ENCODE results near the gene SPIB. TPM values are rescaled to one million over a fixed set of nuclear protein-coding genes. Genes with fewer than 3 reads are reported as not detected.
"Not testable (repeated sequence)": the region's sequence is repeated elsewhere in the genome, so short reads cannot be mapped to it uniquely, and the experiment has no call there.

The SPIB gene
- 0.10 TPM in 2 replicates for total RNA-seq (2014; rRNA removed; shearing (Covaris generic))

GRCh38 chr19:50418176-50419021 lies at the start of gene SPIB:
SPIB (plus strand) TSS chr19:50418938; CDS start chr19:50418963, 25 bp downstream.
- DNase-seq (ENCODE audit: low spot score): no peak

- no peak for DNase-seq (ENCODE audit: low spot score)
These were observed 46.7 kb upstream of the SPIB start for GRCh38 chr19:50371914-50372475.

GRCh38 chr19:50376166-50377050 lies 42.3 kb upstream of the SPIB start, which contains the start of gene NR1H2:
NR1H2 (plus strand) TSS chr19:50376457; CDS start chr19:50377606, 1,149 bp downstream.
- peak; percentile 100 for DNase-seq (ENCODE audit: low spot score)

GRCh38 chr19:50377051-50377461 lies 41.7 kb upstream of the SPIB start:
- no peak for DNase-seq (ENCODE audit: low spot score)

GRCh38 chr19:50377517-50377916 lies 41.2 kb upstream of the SPIB start:
- DNase-seq (ENCODE audit: low spot score): no peak

- DNase-seq (ENCODE audit: low spot score): no peak
These were observed 40.4 kb upstream of the SPIB start for GRCh38 chr19:50378169-50378862.

- no peak for DNase-seq (ENCODE audit: low spot score)
These were observed 39.9 kb upstream of the SPIB start for GRCh38 chr19:50378863-50379236.

- no peak for DNase-seq (ENCODE audit: low spot score)
These were observed 39.1 kb upstream of the SPIB start for GRCh38 chr19:50379602-50380001.

GRCh38 chr19:50380137-50380536 lies 38.6 kb upstream of the SPIB start:
- DNase-seq (ENCODE audit: low spot score): no peak

- DNase-seq (ENCODE audit: low spot score): no peak
These were observed 38.0 kb upstream of the SPIB start for GRCh38 chr19:50380751-50381151.

- DNase-seq (ENCODE audit: low spot score): no peak
These were observed 36.6 kb upstream of the SPIB start for GRCh38 chr19:50381881-50382729.

GRCh38 chr19:50383001-50383851 lies 35.5 kb upstream of the SPIB start:
- no peak for DNase-seq (ENCODE audit: low spot score)

- DNase-seq (ENCODE audit: low spot score): peak; percentile 100
These were observed 34.7 kb upstream of the SPIB start, which contains the start of gene POLD1 for GRCh38 chr19:50383852-50384684. POLD1 (plus strand) TSS chr19:50384347; CDS start chr19:50398852, 14,505 bp downstream.

- DNase-seq (ENCODE audit: low spot score): no peak
These were observed 33.8 kb upstream of the SPIB start for GRCh38 chr19:50384685-50385535.

- DNase-seq (ENCODE audit: low spot score): no peak
These were observed 31.4 kb upstream of the SPIB start for GRCh38 chr19:50387176-50387867.

- DNase-seq (ENCODE audit: low spot score): no peak
These were observed 30.9 kb upstream of the SPIB start for GRCh38 chr19:50387868-50388245.

GRCh38 chr19:50390295-50390694 lies 28.4 kb upstream of the SPIB start:
- DNase-seq (ENCODE audit: low spot score): not testable (repeated sequence)
